ENCODE measurements around the gene TMEM31.
"Not testable (repeated sequence)": the region's sequence is repeated elsewhere in the genome, so short reads cannot be mapped to it uniquely, and the experiment has no call there.

TMEM31 gene

DNA sequence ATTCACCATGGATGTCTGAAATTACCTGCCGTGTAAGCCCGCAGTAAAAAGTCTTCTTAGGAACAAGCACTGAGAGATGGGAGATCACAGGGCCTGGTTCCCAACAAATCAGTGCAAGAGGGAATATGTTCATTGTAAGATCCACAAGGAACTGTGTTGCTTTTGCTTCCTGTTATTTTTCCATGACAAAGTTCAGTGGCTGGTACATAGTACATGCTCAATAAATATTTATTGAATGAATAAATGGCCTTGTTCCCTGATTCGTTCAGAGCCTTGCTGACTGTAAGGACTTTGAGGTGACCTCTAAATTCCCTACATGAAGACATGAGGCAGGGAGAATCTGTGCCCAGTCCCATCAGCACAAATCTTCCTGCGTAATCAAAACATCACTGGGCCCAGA lies 7.4 kb downstream of the TMEM31 start:
- Histone ChIP-seq H3K4me3 (no peak overlapping the region), H3K27ac (no peak overlapping the region)

DNA sequence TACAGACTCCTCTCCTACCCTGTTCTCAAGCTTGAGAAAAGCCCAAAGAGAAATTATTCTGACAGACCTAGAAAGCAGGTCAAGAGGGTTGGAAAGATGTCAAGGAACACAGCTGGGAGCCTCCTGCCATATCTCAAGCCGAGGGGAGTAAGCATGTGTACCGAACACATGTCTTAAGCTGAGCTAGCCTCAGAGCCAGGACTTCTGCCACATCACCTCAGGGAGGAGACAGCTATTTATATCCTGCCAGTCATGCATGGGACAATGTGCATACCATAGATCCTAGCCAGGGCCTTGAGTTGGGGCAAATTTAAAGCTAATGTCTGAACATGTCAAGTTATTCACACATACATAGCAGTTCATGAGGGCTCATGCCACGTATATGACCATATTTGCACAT lies 11.8 kb downstream of the TMEM31 start:
- Histone ChIP-seq H3K4me3 (no peak overlapping the region), H3K27ac (no peak overlapping the region)

DNA sequence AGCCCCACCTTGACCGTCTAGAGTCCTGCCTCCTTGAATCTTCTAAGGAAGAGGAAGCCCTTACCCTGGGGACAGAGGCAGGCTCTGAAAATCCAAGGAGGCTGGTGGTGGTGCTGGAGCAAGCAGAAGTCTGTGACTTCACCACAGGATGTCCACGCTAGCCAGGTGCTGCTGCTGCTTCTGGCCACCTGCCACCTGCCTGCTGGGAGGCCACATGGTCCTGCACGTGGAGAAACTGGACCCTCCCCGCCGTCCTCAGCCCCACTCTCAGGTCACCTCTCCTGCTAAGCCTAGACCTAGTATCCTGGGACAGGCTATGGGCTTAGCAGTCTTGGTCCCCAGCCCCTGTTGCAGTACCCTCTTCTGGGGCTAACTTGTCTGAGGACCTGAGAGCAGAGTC lies 15.8 kb downstream of the TMEM31 start:
- Histone ChIP-seq H3K4me3 (no peak overlapping the region), H3K27ac (no peak overlapping the region)

DNA sequence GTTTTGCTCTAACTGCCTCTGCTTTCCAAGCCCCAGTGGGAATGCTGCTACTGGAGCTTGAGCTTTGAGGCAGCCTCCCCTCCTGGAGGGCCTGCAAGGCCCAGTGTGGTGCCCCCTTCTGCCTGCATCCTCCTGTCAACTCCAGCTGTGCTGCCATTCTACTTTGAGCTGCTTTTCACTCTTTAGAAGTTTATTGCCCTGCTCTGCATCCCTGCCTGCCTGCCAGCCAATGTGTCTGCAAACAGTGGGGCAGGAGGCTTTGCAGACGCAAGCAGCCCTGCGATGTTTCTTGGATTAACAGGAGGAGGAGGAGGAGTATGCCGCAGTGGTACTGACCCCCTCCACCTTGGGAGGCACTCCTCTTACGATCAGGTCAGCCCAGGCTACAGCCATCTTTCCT lies 16.4 kb downstream of the TMEM31 start:
- Histone ChIP-seq H3K27ac (no peak overlapping the region), H3K4me3 (no peak overlapping the region)

DNA sequence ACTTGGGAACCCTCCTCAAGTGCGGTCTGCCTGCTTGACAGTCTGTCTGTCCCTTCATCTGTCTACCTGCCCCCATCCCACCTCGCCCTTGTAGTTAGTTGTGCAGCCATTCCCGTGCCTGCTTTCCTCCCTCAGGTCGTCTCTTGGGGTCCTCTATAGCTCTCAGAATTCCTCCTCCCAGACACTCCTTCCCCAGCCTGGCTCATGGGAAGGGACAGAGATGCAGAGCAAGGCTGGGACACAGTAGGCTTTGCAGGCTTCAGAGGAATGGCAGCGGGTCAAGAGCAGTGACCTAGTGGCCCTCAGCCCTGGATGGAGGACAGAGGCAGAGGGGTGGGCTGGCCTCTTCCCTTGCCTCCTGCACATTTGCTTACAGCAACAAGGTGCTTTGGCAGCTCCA lies 18.3 kb downstream of the TMEM31 start:
- no peak overlapping the region for H3K27ac ChIP-seq

DNA sequence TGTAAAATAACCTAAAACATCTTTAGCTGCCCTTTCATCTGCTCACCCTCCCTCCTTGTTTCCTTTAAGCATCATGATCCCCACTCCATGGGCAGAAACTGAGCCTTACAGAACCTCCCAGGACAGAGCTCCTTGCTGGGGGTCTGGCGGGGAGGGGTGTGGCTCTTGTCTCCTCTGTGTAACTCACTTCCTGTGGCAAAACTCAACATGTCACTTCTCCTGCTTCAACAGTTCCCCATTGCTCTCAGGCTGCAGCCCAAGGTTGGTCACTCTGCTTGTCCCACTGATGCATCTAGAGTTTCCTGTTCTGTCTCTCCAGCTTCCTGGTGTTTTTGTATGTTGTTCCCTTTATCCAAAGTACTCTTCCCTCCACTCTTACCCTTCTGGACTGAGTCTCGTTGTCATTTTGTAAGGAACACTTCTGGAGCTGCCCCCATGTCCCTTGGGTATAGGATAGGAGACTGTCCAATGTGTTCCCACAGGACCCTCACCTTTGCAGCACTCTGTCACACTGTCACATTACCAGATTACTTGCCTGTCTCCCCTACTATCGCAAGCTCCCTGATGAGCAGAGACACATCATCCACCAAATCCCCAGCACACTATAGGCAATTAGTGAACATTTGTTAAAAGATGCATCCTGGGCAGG lies 19.6 kb downstream of the TMEM31 start:
- peak overlapping the region in 3 of 21 experiments; percentile 30 to 73 (median 55) for H3K27ac ChIP-seq
- H3K4me3 ChIP-seq, result no peak overlapping the region

More for the DNA sequence above, 18.3 kb downstream of the TMEM31 start:
- no peak overlapping the region for H3K4me3 ChIP-seq

DNA sequence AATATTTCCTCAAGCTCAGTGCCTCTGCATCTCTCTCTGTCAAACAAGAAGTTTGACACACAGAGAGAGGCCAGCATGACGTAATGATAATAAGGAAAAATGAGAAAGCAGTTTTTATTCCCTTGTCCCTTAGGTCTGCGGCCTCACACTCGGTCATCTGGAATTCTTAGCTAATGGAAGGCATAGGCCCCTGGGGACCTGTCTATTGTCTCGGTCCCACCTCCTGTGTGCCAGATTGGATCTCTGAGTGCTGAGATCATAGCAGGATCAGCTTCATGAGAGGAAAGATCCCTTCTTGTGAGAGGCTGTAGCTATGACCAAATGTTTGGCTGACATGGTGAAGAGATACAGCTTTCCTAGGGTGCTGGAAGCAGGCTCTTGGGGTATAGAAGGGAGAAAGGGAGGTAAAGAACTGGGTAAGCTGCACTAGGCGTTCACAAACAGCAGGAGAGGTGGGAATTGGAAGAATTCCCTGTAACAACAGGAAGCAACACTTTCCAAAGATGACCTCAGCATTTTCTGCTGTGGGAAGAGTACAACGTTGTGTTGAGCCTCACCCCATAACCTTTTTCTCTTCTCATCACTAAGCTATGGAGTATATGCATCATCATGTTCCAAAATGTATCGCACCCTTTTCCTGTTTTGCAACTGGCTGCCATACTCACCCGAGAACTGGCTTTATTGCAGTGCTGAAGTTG lies 20.2 kb downstream of the TMEM31 start:
- Histone ChIP-seq H3K27ac (peak overlapping the region in 6 of 21 experiments; percentile 24 to 73 (median 48)), H3K4me3 (no peak overlapping the region)

DNA sequence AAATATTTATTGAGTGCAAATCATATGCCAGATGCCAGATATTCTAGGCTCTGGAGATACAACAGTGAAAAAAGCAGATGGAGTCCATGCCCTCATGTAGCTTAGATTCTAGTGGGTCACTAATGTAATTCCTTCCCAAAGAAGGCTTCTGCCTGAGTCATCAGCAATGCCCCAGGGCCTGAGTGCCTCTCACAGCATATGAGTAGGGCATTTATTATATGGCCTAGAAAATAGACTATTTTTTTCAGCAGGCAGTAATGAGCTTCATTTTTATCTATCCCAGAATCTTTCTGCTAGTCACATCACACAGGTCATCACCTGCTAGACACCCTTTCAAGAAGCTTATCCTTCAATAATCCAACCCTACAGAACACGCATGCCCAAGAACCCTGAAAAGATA lies 22.3 kb downstream of the TMEM31 start:
- H3K4me3 ChIP-seq, result no peak overlapping the region
- no peak overlapping the region for H3K27ac ChIP-seq

DNA sequence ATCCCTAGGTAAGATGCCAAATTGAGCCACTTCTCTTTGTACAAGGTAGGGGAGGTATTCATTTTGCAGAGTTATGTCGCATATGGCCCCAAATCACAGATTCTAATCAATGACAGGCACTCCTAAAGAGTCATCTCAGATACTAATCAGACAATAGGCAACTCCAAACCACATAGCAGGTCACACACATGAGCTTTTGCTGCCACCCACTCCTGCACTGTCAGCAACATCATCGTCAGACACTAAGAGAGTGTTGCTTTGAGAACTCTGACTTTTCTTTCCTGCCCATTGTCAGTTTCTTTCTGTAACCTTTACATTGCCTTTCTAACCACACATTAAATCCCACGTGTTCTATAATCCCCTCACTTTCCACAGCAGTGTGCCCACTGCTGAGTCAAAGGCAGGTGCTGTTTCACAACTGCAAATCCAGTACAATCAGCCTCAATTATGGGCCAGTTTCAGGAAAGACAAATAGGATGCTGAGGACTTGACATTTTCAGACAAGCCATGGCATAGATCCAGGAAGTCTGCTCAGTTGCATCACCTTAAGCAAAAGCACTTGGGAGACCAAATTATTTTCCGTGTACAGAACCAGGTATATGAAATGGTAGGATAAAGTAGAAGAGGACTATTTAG lies 23.5 kb downstream of the TMEM31 start:
- H3K27ac ChIP-seq, result no peak overlapping the region

DNA sequence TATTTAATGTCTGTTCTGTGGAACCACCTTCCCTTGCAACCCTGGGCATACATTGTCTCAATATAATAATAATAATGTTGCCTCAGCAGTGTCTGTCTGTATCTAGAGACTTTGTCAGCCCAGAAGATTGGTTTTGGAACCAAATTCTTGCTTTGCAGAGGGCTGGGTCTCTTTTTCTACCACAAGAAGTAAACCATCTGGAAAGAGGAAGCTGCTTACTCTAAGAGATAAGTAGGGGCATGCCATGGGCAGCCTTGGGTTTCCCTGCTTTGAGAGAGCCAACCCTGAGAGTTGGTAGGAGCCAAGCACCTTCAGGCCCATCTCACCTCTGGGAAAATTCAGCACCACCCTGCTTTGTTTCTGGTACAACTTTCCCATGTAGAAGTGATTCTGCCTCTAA lies 27.0 kb downstream of the TMEM31 start:
- Histone ChIP-seq H3K27ac (no peak overlapping the region), H3K4me3 (no peak overlapping the region)

More for the DNA sequence above, 23.5 kb downstream of the TMEM31 start:
- H3K4me3 ChIP-seq, result no peak overlapping the region

DNA sequence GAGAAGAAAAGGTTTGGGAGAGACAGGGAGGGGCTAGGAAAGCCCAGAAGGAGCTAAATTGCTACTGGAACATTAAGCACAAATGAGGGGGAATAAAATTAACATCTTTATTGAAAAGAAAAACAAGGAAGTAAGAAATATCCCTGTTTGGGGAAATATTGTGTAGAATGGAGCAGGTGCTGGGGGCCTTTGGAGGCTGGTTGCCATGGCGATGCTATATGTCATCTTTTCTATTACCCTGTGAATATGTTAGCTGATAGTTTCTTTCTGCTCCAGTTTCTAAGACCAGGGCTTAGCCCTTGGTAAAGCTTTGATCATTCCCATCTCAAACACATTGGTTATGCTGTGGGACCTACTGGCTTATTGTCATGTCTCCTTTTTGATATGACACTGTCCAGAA lies 28.7 kb downstream of the TMEM31 start:
- H3K4me3 ChIP-seq, result no peak overlapping the region
- H3K27ac ChIP-seq, result no peak overlapping the region

DNA sequence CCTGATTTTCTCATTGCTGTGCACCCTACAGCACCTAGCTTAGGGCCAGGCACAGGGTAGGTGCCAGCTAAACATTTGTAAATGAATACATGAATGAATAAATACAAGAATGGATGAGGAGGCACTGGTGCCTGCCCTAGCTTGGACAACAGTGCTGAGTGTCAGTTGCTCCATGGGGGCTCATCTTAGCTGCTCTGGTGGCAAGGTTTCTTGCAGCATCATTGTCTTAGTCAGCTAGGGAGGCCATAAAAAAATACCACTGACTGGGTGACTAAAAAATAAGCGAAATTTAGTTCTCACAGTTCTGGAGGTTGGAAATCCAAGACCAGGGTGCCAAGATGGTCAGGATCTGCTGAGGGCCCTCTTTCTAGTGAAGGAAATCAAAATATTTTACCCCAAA lies 31.2 kb downstream of the TMEM31 start:
- Histone ChIP-seq H3K4me3 (no peak overlapping the region), H3K27ac (no peak overlapping the region)

DNA sequence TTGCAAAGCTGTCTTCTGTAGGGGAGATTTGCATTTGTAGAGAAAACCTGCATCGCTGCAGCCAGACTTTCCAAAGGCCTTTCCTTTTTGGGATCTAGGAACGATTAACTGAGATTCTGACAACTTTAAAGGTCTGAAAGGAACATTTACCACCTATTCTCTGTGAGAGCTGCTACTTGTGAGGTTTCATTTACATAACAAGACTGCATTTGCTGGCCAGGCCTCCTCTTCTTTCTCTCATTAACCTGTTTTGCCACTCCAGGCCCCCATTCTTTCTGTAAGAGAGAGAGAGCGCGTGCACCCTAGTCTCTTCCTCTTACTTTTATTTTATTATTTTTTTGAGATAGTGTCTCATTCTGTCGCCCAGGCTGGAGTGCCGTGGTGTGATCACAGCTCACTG lies 31.6 kb downstream of the TMEM31 start:
- no peak overlapping the region for H3K27ac ChIP-seq
- no peak overlapping the region for H3K4me3 ChIP-seq

DNA sequence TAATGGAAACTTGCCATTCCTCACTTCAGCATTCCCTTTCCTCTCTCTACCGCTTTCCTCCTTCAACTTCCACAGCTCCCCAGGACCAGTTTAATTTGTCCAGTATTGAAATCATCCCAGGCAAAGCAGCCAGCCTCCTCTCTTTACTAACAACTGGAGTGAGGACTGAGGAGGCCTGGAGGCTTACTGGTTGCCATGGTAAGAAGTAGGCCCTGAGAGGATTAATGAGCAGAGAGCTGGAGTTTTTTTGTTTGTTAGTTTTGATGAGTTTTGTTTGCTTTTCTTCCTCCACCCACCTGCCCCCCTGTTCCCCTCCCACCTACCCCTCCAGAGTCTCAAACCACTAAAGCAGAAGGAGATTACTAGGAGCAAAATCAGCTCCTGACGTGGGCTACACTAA lies 36.5 kb downstream of the TMEM31 start:
- no peak overlapping the region for H3K4me3 ChIP-seq
- H3K27ac ChIP-seq, result no peak overlapping the region

DNA sequence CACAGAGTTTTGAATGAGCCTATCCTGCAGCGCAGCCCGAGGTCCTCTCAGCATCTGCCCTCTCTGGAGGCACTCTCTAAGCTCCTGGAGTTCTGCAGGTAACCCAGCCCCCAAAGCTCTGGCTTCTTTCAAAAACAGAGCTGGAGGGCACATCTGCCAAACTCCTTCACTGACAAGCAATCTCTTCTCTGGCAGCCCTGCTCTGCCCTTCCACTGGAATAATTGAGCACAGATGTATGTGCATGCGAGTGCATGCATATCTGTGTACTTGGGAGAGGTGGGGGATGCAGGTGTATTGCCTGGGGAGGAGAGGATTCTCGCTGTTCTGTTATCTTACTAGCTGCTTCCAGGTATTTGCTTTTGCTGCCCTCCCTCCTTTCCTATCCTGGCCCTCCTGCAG lies 43.7 kb downstream of the TMEM31 start:
- Histone ChIP-seq H3K27ac (no peak overlapping the region), H3K4me3 (no peak overlapping the region)

DNA sequence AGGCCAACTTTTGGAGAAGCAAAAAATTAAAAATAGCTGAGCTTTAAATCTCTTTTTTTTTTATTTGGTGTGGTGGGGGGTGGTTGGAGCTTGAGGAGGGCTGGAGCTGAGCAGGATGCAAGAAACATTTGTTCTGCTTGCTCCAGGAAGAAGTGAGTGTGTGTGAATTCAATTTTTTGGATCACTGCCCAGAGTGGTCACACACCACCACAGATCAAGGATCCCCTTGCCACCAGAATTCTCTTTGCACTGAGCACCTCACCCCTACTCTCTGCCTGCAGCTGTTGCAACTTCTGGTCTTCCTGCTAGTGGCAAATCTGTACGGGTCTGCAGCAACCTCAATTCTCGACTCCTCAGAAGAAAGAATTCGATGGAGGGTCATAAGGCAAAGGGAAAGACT lies 46.0 kb downstream of the TMEM31 start:
- no peak overlapping the region for H3K4me3 ChIP-seq
- no peak overlapping the region for H3K27ac ChIP-seq

DNA sequence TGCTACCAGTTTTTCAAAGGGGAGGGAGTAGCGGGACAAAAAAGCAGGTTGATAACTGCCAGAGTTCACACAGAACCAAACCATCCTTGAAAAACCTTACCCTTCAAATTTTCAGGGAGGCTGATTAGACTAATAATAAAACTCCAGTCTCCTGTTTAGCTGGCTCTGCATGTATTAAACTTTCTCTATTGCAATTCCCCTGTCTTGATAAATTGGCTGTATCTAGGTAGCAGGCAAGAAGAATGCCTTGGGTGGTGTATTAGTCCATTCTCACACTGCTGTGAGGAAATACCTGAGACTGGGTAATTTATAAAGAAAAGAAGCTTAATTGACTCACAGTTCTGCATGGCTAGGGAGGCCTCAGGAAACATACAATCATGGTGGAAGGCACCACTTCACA lies 47.8 kb downstream of the TMEM31 start:
- H3K27ac ChIP-seq, result no peak overlapping the region
- no peak overlapping the region for H3K4me3 ChIP-seq

DNA sequence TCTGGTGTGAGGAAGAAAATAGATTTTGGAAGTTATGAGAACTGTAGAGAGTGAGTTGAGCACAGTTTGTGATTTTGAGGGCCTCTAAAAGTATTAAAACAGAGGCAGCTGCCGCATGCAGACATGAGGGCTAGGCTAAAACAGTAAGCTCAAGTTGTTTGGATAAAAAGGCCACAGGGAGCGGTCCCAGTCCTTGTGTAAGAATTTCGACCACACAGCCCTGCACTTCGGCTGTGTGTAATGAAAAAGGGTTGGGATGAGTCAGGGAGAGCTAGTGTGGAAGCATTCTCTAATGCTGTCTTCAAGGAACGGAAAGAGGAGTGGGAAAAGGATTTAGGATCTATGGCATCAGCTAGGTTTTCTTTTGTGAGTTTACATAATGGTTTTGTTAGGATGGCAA lies 52.8 kb downstream of the TMEM31 start:
- not testable (repeated sequence) for H3K4me3 ChIP-seq, H3K27ac ChIP-seq

All from skin epidermis (tissue), 12 donors.